M059J (cell line): ENCODE results near the gene RASA3. TPM values are rescaled to one million over a fixed set of nuclear protein-coding genes. Genes with fewer than 3 reads are reported as not detected.
A peak's percentile ranks its signal among the peaks of the same experiment; 100 is the strongest.

Experiments used
- DNase-seq: peaks from one replicate; pipeline ENCODE4 v3.0.0-alpha.2; 2012; ENCODE audit warnings: low read depth
- total RNA-seq: library from RNA; depleted of rRNA; stranded (reverse); fragments of >200 nt; shearing (Covaris generic); gene quantifications from 2 replicates; pipeline ENCODE4 v1.2.3, GENCODE V29; 2014; rRNA removed

RASA3 gene
- total RNA-seq, 1 experiment from 2014 or later, result 23.9 TPM

- DNase-seq, result no peak
Measured at GRCh38 chr13:113938716-113939115, 193.7 kb downstream of the RASA3 start.

GRCh38 chr13:113938246-113938645 lies 194.2 kb downstream of the RASA3 start:
- DNase-seq, result no peak

- DNase-seq, result no peak
Measured at GRCh38 chr13:113937527-113938180, 194.8 kb downstream of the RASA3 start.

GRCh38 chr13:113937073-113937472 lies 195.3 kb downstream of the RASA3 start:
- no peak for DNase-seq

- DNase-seq, result no peak
Measured at GRCh38 chr13:113936166-113936965, 196.1 kb downstream of the RASA3 start.

- DNase-seq, result no peak
Measured at GRCh38 chr13:113935001-113935844, 197.2 kb downstream of the RASA3 start.

GRCh38 chr13:113934576-113934975 lies 197.8 kb downstream of the RASA3 start:
- no peak for DNase-seq

- DNase-seq, result no peak
Measured at GRCh38 chr13:113933901-113934300, 198.5 kb downstream of the RASA3 start.

- DNase-seq, result no peak
Measured at GRCh38 chr13:113931841-113932459, 200.5 kb downstream of the RASA3 start.

GRCh38 chr13:113930671-113931637 lies 201.5 kb downstream of the RASA3 start:
- peak; percentile 53 for DNase-seq

- DNase-seq, result no peak
Measured at GRCh38 chr13:113929628-113930615, 202.5 kb downstream of the RASA3 start.

- DNase-seq, result peak; percentile 40
Measured at GRCh38 chr13:113928685-113929627, 203.5 kb downstream of the RASA3 start.

Other genes with a start within 250 kb of the RASA3 start
- 0.05 and 0.10 TPM in 2 replicates for gene C13orf46, start 158.5 kb downstream of the RASA3 start, total RNA-seq
- not detected in 2 replicates for gene CFAP97D2, start 46.6 kb upstream of the RASA3 start, total RNA-seq
- gene CDC16, start 102.3 kb upstream of the RASA3 start, total RNA-seq, result 18.7 and 29.8 TPM in 2 replicates
- 14.4 and 17.9 TPM in 2 replicates for gene UPF3A, start 149.0 kb upstream of the RASA3 start, total RNA-seq
- gene CHAMP1, start 181.9 kb upstream of the RASA3 start, total RNA-seq, result 28.0 TPM in 2 replicates